Measurements from ENCODE around the gene CUEDC2. TPM values are rescaled to one million over a fixed set of nuclear protein-coding genes. Genes with fewer than 3 reads are reported as not detected.

The CUEDC2 gene, protein sequence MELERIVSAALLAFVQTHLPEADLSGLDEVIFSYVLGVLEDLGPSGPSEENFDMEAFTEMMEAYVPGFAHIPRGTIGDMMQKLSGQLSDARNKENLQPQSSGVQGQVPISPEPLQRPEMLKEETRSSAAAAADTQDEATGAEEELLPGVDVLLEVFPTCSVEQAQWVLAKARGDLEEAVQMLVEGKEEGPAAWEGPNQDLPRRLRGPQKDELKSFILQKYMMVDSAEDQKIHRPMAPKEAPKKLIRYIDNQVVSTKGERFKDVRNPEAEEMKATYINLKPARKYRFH
- total RNA-seq: 51.0 and 54.8 TPM in 2 replicates

DNA sequence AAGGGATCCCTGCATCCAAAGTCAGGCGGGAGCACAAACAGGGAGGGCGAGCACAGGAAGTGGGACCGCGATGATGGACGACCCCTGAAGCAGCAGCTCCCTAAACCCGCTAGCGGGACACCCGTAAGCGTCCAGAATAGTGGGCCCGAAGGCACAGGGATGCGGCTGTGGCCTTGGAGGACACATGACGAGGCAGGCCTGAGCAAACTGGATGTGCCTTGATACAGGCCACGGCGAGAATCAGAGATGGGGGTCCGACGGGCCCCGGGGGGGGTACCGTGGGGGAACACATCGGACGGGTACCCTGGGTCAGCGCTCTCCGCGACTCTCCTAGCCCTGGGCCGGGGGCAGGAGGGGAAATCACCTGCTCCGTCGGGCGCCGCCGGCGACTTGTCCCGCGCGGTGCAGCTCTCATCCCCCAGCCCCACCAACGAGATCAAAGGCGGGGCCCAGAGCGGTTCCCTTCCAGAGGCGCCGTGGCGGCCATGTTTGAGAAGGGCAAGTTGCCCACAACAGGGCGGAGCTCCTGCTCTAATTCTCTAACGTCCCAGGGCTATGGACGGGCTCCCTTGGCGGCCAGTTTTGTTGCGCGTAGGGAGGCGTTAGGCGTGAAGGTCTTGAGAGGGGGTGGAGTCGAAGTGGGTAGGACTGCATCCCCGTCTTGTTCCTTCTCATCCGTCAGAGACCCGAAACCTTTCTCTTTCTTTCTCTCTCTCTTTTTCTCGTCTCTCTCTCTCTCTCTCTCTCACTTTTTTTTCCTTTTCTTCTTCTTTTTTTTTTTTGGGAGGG, at the start of gene CUEDC2:
TSS of gene CUEDC2 (minus strand) at position 413 of the 789 bp plus-strand sequence. CDS start 7,386 bp downstream, outside the sequence.
- TF ChIP-seq, protein P1, sequence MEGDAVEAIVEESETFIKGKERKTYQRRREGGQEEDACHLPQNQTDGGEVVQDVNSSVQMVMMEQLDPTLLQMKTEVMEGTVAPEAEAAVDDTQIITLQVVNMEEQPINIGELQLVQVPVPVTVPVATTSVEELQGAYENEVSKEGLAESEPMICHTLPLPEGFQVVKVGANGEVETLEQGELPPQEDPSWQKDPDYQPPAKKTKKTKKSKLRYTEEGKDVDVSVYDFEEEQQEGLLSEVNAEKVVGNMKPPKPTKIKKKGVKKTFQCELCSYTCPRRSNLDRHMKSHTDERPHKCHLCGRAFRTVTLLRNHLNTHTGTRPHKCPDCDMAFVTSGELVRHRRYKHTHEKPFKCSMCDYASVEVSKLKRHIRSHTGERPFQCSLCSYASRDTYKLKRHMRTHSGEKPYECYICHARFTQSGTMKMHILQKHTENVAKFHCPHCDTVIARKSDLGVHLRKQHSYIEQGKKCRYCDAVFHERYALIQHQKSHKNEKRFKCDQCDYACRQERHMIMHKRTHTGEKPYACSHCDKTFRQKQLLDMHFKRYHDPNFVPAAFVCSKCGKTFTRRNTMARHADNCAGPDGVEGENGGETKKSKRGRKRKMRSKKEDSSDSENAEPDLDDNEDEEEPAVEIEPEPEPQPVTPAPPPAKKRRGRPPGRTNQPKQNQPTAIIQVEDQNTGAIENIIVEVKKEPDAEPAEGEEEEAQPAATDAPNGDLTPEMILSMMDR (IDR thresholded peaks at IDR 0.05; ENCODE audit: insufficient read depth, low read depth, low read length): no peak
- peak; percentile 98 for DNase-seq (ENCODE audit: low read depth)
- peak within 1 kb of the TSS; percentile 94 for H3K4me3 ChIP-seq (ENCODE audit: low read depth, low read length)

DNA sequence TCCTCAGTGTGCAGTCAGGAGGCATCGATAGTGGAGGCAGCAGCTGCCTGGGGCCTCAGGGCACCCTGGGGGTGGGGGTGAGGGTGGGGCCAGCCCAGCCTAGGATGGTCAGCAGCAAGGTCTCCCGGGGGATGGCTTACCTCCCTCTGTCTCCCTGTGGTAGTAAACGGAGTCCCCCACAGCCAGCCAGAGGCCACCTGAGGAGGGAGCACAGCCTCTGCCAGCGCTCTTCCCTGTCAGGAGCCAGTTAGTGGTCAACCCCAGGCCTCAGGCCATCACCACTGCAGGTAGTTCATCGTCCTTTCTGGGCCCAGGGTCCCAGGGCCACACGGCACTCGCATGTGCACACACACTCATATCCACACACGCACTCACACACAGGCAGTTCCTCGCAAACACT, 48.0 kb upstream of the CUEDC2 start:
- no peak for DNase-seq (ENCODE audit: low read depth)
- H3K4me3 ChIP-seq (ENCODE audit: low read depth, low read length): no peak overlapping the region
- TF ChIP-seq, protein P1 (IDR thresholded peaks at IDR 0.05; ENCODE audit: insufficient read depth, low read depth, low read length): no peak

DNA sequence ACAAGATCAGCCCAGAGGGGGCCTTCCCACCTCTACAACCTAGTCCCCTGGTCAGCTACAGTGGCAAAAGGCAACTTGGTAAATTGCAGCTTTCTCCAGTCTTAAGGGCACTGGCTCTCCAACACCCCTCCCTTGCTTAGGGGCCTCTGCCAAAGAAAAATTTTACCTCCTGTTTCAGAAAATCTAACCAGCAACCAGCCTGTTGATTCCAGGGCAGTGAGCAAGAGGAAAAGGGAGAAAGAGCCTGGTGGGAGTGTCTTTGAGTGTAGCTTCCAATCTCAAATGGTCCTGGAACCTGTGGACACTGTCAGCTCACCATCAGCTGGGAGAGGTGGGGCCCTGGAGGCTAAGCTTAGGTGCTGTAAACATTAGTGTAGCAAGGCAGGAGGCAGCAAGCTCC, 47.3 kb upstream of the CUEDC2 start:
- no peak overlapping the region for H3K4me3 ChIP-seq (ENCODE audit: low read depth, low read length)
- DNase-seq (ENCODE audit: low read depth): no peak
- TF ChIP-seq, protein P1 (IDR thresholded peaks at IDR 0.05; ENCODE audit: insufficient read depth, low read depth, low read length): no peak

DNA sequence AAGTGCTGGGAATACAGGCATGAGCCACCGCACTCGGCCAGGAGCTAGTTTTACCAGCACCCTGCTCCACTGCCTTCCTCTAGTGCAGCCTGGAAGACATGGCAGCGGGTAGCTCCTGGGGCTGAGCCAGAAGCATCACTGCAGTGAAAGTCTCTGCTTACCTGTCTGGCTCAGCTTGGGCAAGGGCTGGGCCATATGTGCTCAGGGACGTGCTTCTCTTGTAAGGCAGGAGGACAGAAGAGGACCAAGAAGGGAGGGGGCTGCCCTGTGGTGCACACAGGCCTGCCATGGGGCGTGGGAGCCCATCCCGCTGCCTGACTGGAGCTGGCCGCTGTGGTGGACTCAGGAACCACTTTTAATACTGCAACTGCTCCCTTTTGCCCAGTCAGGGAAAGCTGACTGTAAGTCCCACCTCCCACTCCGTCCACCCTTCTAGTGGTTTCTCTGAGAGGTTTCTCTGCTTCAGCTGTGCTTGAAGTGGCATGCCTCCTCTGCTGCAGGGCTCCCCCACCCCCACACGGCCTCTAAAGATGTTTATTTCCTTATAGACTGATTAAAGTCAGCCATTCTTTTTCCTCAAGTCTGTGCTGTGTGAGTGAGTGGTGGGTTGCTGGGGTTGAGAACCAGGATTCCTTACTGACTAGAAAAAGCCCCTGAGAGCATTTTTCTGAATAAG, 44.2 kb upstream of the CUEDC2 start:
- no peak for DNase-seq (ENCODE audit: low read depth)
- no peak overlapping the region for H3K4me3 ChIP-seq (ENCODE audit: low read depth, low read length)
- TF ChIP-seq, protein P1 (IDR thresholded peaks at IDR 0.05; ENCODE audit: insufficient read depth, low read depth, low read length): no peak

DNA sequence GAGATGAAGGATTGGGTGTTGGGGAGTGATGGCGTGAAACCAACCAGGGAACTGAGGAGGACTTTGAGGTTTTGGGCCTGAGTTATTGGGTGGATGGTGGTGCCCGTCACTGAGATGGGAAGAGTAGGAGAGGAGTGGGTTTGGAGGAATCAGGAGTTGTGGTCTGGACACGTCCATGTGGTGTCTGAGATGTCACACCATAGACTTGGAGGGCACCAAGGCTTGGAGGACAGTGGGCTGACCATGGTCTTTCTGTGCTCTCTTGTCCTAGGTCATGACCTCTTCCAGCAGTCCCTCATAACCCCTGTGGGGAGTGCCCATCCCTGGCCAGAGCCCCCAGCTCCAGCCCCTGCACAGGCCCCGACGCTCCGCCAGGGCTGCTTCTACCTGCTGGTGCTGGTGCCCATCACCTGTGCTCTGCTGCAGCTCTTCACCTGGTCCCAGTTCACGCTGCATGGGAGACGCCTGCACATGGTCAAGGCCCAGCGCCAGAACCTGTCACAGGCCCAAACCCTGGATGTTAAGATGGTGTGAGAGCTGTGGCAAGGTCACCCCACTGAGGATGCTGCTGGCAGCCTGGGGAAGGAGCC, 43.2 kb upstream of the CUEDC2 start:
- no peak overlapping the region for H3K4me3 ChIP-seq (ENCODE audit: low read depth, low read length)
- TF ChIP-seq, protein P1 (IDR thresholded peaks at IDR 0.05; ENCODE audit: insufficient read depth, low read depth, low read length): no peak
- no peak for DNase-seq (ENCODE audit: low read depth)

GRCh38 chr10:102473445-102474331, 41.3 kb upstream of the CUEDC2 start:
- no peak overlapping the region for H3K4me3 ChIP-seq (ENCODE audit: low read depth, low read length)
- DNase-seq (ENCODE audit: low read depth): no peak
- TF ChIP-seq, protein P1 (IDR thresholded peaks at IDR 0.05; ENCODE audit: insufficient read depth, low read depth, low read length): no peak
